GM23248 (cell line): ENCODE results near the gene LMX1B. TPM values are rescaled to one million over a fixed set of nuclear protein-coding genes. Genes with fewer than 3 reads are reported as not detected.

Source experiments
- DNase-seq: peaks from one replicate; pipeline ENCODE4 v3.0.0-alpha.2; 2015
- H2AFZ ChIP-seq: fragments of 200-600 bp; sonication (generic); 2 replicates; pipeline ENCODE4 v1.6.1; 2016; ENCODE audit warnings: antibody characterized with exemption
- H3F3A ChIP-seq: fragments of 200-600 bp; sonication (generic); 2 replicates; pipeline ENCODE4 v1.6.1; 2016; ENCODE audit warnings: mild to moderate bottlenecking, antibody characterized with exemption, mixed run types; ENCODE audit not compliant: insufficient read depth
- H3K27ac ChIP-seq: fragments of 200-600 bp; sonication (generic); 2 replicates; pipeline ENCODE4 v1.5.1; 2016; ENCODE audit warnings: mild to moderate bottlenecking
- H3K27me3 ChIP-seq: fragments of 200-600 bp; sonication (generic); replicated peaks from 2 replicates; pipeline ENCODE4 v1.6.1; 2016; ENCODE audit warnings: mild to moderate bottlenecking; ENCODE audit not compliant: insufficient read depth
- H3K36me3 ChIP-seq: fragments of 200-600 bp; sonication (generic); 2 replicates; pipeline ENCODE4 v1.6.1; 2016; ENCODE audit warnings: low read depth, mild to moderate bottlenecking
- H3K4me1 ChIP-seq: fragments of 200-600 bp; sonication (generic); 2 replicates; pipeline ENCODE4 v1.6.1; 2016; ENCODE audit warnings: mild to moderate bottlenecking; ENCODE audit not compliant: insufficient read depth
- H3K4me2 ChIP-seq: fragments of 200-600 bp; sonication (generic); one replicate; pipeline ENCODE4 v1.6.1; 2016; ENCODE audit warnings: mild to moderate bottlenecking; ENCODE audit not compliant: unreplicated experiment
- H3K4me3 ChIP-seq: fragments of 200-600 bp; sonication (generic); 2 replicates; pipeline ENCODE4 v1.5.1; 2016; ENCODE audit warnings: mild to moderate bottlenecking
- H3K79me2 ChIP-seq: fragments of 200-600 bp; sonication (generic); 2 replicates; pipeline ENCODE4 v1.6.1; 2016; ENCODE audit warnings: mild to moderate bottlenecking; ENCODE audit not compliant: insufficient read depth
- H3K9ac ChIP-seq: fragments of 200-600 bp; sonication (generic); 2 replicates; pipeline ENCODE4 v1.6.1; 2016; ENCODE audit warnings: mild to moderate bottlenecking
- H3K9me2 ChIP-seq: fragments of 200-600 bp; sonication (generic); 2 replicates; pipeline ENCODE4 v1.6.1; 2016; ENCODE audit warnings: mixed run types, mild to moderate bottlenecking, moderate library complexity; ENCODE audit not compliant: insufficient read depth
- H3K9me3 ChIP-seq: fragments of 200-600 bp; sonication (generic); one replicate; pipeline ENCODE4 v1.6.1; 2017; ENCODE audit warnings: low read depth
- H4K20me1 ChIP-seq: fragments of 200-600 bp; sonication (generic); 2 replicates; pipeline ENCODE4 v1.6.0; 2016; ENCODE audit not compliant: insufficient read depth
- EZH2 ChIP-seq: fragments of 200-600 bp; sonication (generic); IDR thresholded peaks from 2 replicates; pipeline ENCODE4 v1.6.1; 2018; ENCODE audit warnings: antibody characterized with exemption, mild to moderate bottlenecking; ENCODE audit not compliant: insufficient read depth, poor library complexity, severe bottlenecking
- EZH2phosphoT487 ChIP-seq: fragments of 200-600 bp; sonication (generic); IDR thresholded peaks from 2 replicates; pipeline ENCODE4 v1.6.1; 2018; ENCODE audit warnings: antibody characterized with exemption, moderate library complexity, mild to moderate bottlenecking, low read depth; ENCODE audit not compliant: insufficient read depth
- WGBS, 2 experiments: methylation state at CpG; one replicate each; pipeline ENCODE4 v1.1.6; 2015 to 2017; ENCODE audit warnings: low lambda C conversion rate in 2 of 2, low coverage in 1 of 2; ENCODE audit errors: missing lambda C conversion rate in 2 of 2; 5-methylcytosine and 5-hydroxymethylcytosine counted together
- in situ Hi-C: fragments of 300-500 bp; cut with MboI; formaldehyde crosslinking; loops from 2 replicates; pipeline ENCODE4 v1.15.0; 2020
- polyA plus RNA-seq: library from polyadenylated mRNA; unstranded; fragments of >200 nt; fragmentation: Nextera tagmentation; extraction: Ambion mirVana; gene quantifications from 2 replicates; pipeline ENCODE4 v1.2.1, GENCODE V29; 2016
- total RNA-seq: library from RNA; depleted of rRNA; stranded (reverse); fragments of >200 nt; shearing (Covaris generic); gene quantifications from 2 replicates; pipeline ENCODE4 v1.2.3, GENCODE V29; 2014

The LMX1B gene
- total and polyA plus RNA-seq, 2 experiments from 2014 or later: not detected

- no peak for TF ChIP-seq EZH2
- no peak for TF ChIP-seq EZH2phosphoT487
- no peak overlapping the region for H3K9ac ChIP-seq
- DNase-seq: no peak
- H3K4me3 ChIP-seq: no peak overlapping the region
- peaks cover 27% of the 10 kb centered on the region for H3K27me3 ChIP-seq
- H4K20me1 ChIP-seq: no peaks in the 10 kb centered on the region
- H2AFZ ChIP-seq: no peak overlapping the region
- H3F3A ChIP-seq: no peaks in the 10 kb centered on the region
- H3K9me3 ChIP-seq: no peaks in the 10 kb centered on the region
- no peaks in the 10 kb centered on the region for H3K4me1 ChIP-seq
- H3K9me2 ChIP-seq: no peaks in the 10 kb centered on the region
- H3K36me3 ChIP-seq: no peaks in the 10 kb centered on the region
- H3K79me2 ChIP-seq: no peaks in the 10 kb centered on the region
- H3K4me2 ChIP-seq: no peak overlapping the region
- in situ Hi-C loops: no loop called here
- 66 to 72% methylated on average over 8 of the region's 8 CpGs for WGBS, 2 experiments
- no peak overlapping the region for H3K27ac ChIP-seq
Measured at GRCh38 chr9:126635061-126635460, 21.3 kb downstream of the LMX1B start.

- no peak overlapping the region for H3K27ac ChIP-seq
- no peak overlapping the region for H2AFZ ChIP-seq
- no peak for DNase-seq
- H3K9me2 ChIP-seq: no peaks in the 10 kb centered on the region
- H3F3A ChIP-seq: no peaks in the 10 kb centered on the region
- no peak overlapping the region for H3K9ac ChIP-seq
- H3K9me3 ChIP-seq: no peaks in the 10 kb centered on the region
- H4K20me1 ChIP-seq: no peaks in the 10 kb centered on the region
- H3K4me1 ChIP-seq: no peaks in the 10 kb centered on the region
- H3K36me3 ChIP-seq: no peaks in the 10 kb centered on the region
- H3K4me3 ChIP-seq: no peak overlapping the region
- peaks cover 22% of the 10 kb centered on the region for H3K27me3 ChIP-seq
- H3K4me2 ChIP-seq: no peak overlapping the region
- no peak for TF ChIP-seq EZH2phosphoT487
- TF ChIP-seq EZH2: no peak
- 33 to 38% methylated on average over 3 of the region's 3 CpGs for WGBS, 2 experiments
- in situ Hi-C loops: no loop called here
- no peaks in the 10 kb centered on the region for H3K79me2 ChIP-seq
Measured at GRCh38 chr9:126635661-126636439, 22.1 kb downstream of the LMX1B start.

- Histone ChIP-seq H2AFZ (no peak overlapping the region), H3F3A (no peaks in the 10 kb centered on the region), H3K4me1 (no peaks in the 10 kb centered on the region), H3K4me2 (no peak overlapping the region), H4K20me1 (no peaks in the 10 kb centered on the region), H3K27ac (no peak overlapping the region), H3K4me3 (no peak overlapping the region), H3K9me2 (no peaks in the 10 kb centered on the region), H3K9ac (no peak overlapping the region), H3K27me3 (peaks cover 20% of the 10 kb centered on the region), H3K36me3 (no peaks in the 10 kb centered on the region), H3K79me2 (no peaks in the 10 kb centered on the region), H3K9me3 (no peaks in the 10 kb centered on the region)
- in situ Hi-C loops: no loop called here
- DNase-seq: no peak
- 71 to 75% methylated on average over 14 to 16 of the region's 17 CpGs for WGBS, 2 experiments
- TF ChIP-seq EZH2 (no peak), EZH2phosphoT487 (no peak)
Measured at GRCh38 chr9:126636983-126637798, 23.5 kb downstream of the LMX1B start.

GRCh38 chr9:126638571-126639132 is 24.9 kb downstream of the LMX1B start:
- Histone ChIP-seq H3K4me3 (no peak overlapping the region), H3K9ac (no peak overlapping the region), H4K20me1 (no peaks in the 10 kb centered on the region), H3K9me3 (no peaks in the 10 kb centered on the region), H3K36me3 (no peaks in the 10 kb centered on the region), H3F3A (no peaks in the 10 kb centered on the region), H3K4me1 (no peaks in the 10 kb centered on the region), H3K27ac (no peak overlapping the region), H3K79me2 (no peaks in the 10 kb centered on the region), H3K27me3 (peaks cover 35% of the 10 kb centered on the region), H3K9me2 (no peaks in the 10 kb centered on the region), H2AFZ (no peak overlapping the region), H3K4me2 (no peak overlapping the region)
- TF ChIP-seq EZH2phosphoT487: no peak
- no peak for TF ChIP-seq EZH2
- peak; percentile 9 for DNase-seq
- in situ Hi-C loops: no loop called here
- 16 to 31% methylated on average over 30 of the region's 30 CpGs for WGBS, 2 experiments
